ENCODE results near the gene ACTR10. TPM values are rescaled to one million over a fixed set of nuclear protein-coding genes. Genes with fewer than 3 reads are reported as not detected.

ACTR10 gene
- total RNA-seq, 2 experiments from 2014 or later = 30.3 to 36.5 TPM

- no peak for TF ChIP-seq CTCF (IDR thresholded peaks at IDR 0.05)
- peaks cover 8% of the 10 kb centered on the region for H3K27me3 Mint-ChIP-seq
- DNase-seq (no peak), ATAC-seq (no peak)
- no peak overlapping the region for H3K4me3 Mint-ChIP-seq
- intact Hi-C loops (cut with micrococcal nuclease) = no loop called here
- no peaks in the 10 kb centered on the region for H3K4me1 Mint-ChIP-seq (ENCODE audit: low read depth)
- no peaks in the 10 kb centered on the region for H3K36me3 Mint-ChIP-seq (ENCODE audit: low read depth)
- ChIA-PET CTCF (no interaction called here), POLR2A (interaction anchor here (0.6 kb wide), 1 partner anchor 541 kb away, joined by 4 read pairs; no protein-coding TSS in a partner anchor)
- no peak overlapping the region for H3K27ac Mint-ChIP-seq
- no peaks in the 10 kb centered on the region for H3K9me3 Mint-ChIP-seq
Measured at GRCh38 chr14:58160561-58160960, 39.4 kb upstream of the ACTR10 start.

GRCh38 chr14:58166005-58166983 lies 33.7 kb upstream of the ACTR10 start:
- peak; percentile 89 for TF ChIP-seq CTCF (IDR thresholded peaks at IDR 0.05)
- no peak overlapping the region for H3K27ac Mint-ChIP-seq
- H3K4me1 Mint-ChIP-seq (ENCODE audit: low read depth) = peaks cover 6% of the 10 kb centered on the region
- CTCF ChIA-PET = interaction anchor here (0.6 to 6.5 kb wide), 10 partner anchors 14 to 59 kb away, joined by 3 to 51 read pairs (median 4); partner anchors contain the start of gene ARMH4
- intact Hi-C loops (cut with micrococcal nuclease) = loop anchor here (5.0 kb wide), 1 partner anchor 59 kb away; no protein-coding TSS in a partner anchor
- H3K27me3 Mint-ChIP-seq = peaks cover 5% of the 10 kb centered on the region
- no peaks in the 10 kb centered on the region for H3K36me3 Mint-ChIP-seq (ENCODE audit: low read depth)
- H3K9me3 Mint-ChIP-seq = no peaks in the 10 kb centered on the region
- no peak overlapping the region for H3K4me3 Mint-ChIP-seq
- POLR2A ChIA-PET = no interaction called here
- peak; percentile 55 for ATAC-seq
- peak; percentile 85 for DNase-seq

- Mint-ChIP-seq H3K27ac (no peak overlapping the region), H3K4me3 (no peak overlapping the region), H3K27me3 (peaks cover 7% of the 10 kb centered on the region), H3K4me1 (ENCODE audit: low read depth) (peaks cover 6% of the 10 kb centered on the region), H3K9me3 (no peaks in the 10 kb centered on the region), H3K36me3 (ENCODE audit: low read depth) (no peaks in the 10 kb centered on the region)
- ChIA-PET POLR2A (no interaction called here), CTCF (interaction anchor here (0.6 to 6.5 kb wide), 8 partner anchors 15 to 677 kb away, joined by 3 to 51 read pairs (median 5); partner anchors contain the start of gene ARMH4)
- no peak for ATAC-seq
- intact Hi-C loops (cut with micrococcal nuclease) = loop anchor here (5.0 kb wide), 1 partner anchor 60 kb away; no protein-coding TSS in a partner anchor
- no peak for DNase-seq
- TF ChIP-seq CTCF (IDR thresholded peaks at IDR 0.05) = no peak
Measured at GRCh38 chr14:58167057-58167456, 32.9 kb upstream of the ACTR10 start.

- no peak for TF ChIP-seq CTCF (IDR thresholded peaks at IDR 0.05)
- H3K27me3 Mint-ChIP-seq = peaks cover 7% of the 10 kb centered on the region
- no peaks in the 10 kb centered on the region for H3K9me3 Mint-ChIP-seq
- CTCF ChIA-PET = interaction anchor here (0.9 to 6.5 kb wide), 4 partner anchors 21 to 678 kb away, joined by 3 to 51 read pairs (median 4); no protein-coding TSS in a partner anchor
- ATAC-seq (no peak), DNase-seq (no peak)
- H3K36me3 Mint-ChIP-seq (ENCODE audit: low read depth) = no peaks in the 10 kb centered on the region
- H3K27ac Mint-ChIP-seq = no peak overlapping the region
- POLR2A ChIA-PET = no interaction called here
- no peak overlapping the region for H3K4me3 Mint-ChIP-seq
- intact Hi-C loops (cut with micrococcal nuclease) = loop anchor here (5.0 kb wide), 1 partner anchor 61 kb away; no protein-coding TSS in a partner anchor
- H3K4me1 Mint-ChIP-seq (ENCODE audit: low read depth) = peaks cover 6% of the 10 kb centered on the region
Measured at GRCh38 chr14:58167891-58168290, 32.1 kb upstream of the ACTR10 start.

GRCh38 chr14:58171090-58171489 lies 28.9 kb upstream of the ACTR10 start:
- POLR2A ChIA-PET = no interaction called here

More at GRCh38 chr14:58171090-58171489, 28.9 kb upstream of the ACTR10 start:
- intact Hi-C loops (cut with micrococcal nuclease) = no loop called here
- Mint-ChIP-seq H3K36me3 (ENCODE audit: low read depth) (no peaks in the 10 kb centered on the region), H3K27me3 (peaks cover 13% of the 10 kb centered on the region), H3K4me1 (ENCODE audit: low read depth) (peaks cover 6% of the 10 kb centered on the region), H3K4me3 (no peak overlapping the region), H3K9me3 (no peaks in the 10 kb centered on the region), H3K27ac (no peak overlapping the region)
- CTCF ChIA-PET = no interaction called here
- DNase-seq = peak; percentile 54
- TF ChIP-seq CTCF (IDR thresholded peaks at IDR 0.05) = no peak
- ATAC-seq = peak; percentile 77

All from activated CD8-positive, alpha-beta T cell treated with anti-CD3 and anti-CD28 coated beads for 36 hours (primary cell).